Measurements from ENCODE around the gene ARRB1. TPM values are rescaled to one million over a fixed set of nuclear protein-coding genes. Genes with fewer than 3 reads are reported as not detected.

The ARRB1 gene
- total and polyA plus RNA-seq, 9 of the 15 experiments (the other 6 are each of a cell fraction or from before 2014, with no cell fraction given) = 6.6 to 45.4 (median 28.5) TPM

GRCh38 chr11:75349521-75350116 lies 1.8 kb downstream of the ARRB1 start (continued):
- TF ChIP-seq, protein P1, sequence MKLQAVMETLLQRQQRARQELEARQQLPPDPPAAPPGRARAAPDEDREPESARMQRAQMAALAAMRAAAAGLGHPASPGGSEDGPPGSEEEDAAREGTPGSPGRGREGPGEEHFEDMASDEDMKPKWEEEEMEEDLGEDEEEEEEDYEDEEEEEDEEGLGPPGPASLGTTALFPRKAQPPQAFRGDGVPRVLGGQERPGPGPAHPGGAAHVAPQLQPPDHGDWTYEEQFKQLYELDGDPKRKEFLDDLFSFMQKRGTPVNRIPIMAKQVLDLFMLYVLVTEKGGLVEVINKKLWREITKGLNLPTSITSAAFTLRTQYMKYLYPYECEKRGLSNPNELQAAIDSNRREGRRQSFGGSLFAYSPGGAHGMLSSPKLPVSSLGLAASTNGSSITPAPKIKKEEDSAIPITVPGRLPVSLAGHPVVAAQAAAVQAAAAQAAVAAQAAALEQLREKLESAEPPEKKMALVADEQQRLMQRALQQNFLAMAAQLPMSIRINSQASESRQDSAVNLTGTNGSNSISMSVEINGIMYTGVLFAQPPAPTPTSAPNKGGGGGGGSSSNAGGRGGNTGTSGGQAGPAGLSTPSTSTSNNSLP (IDR thresholded peaks at IDR 0.05; ENCODE audit: borderline replicate concordance, low read depth, low read length) = no peak
- TF ChIP-seq TBL1XR1 (IDR thresholded peaks at IDR 0.05; ENCODE audit: low read length in 2 of 2) (no peak), ATF2 (CRISPR knock-in tag; IDR thresholded peaks at IDR 0.05) (no peak), NR2C2 (CRISPR knock-in tag; IDR thresholded peaks at IDR 0.05) (no peak), NR2C2 (tag; IDR thresholded peaks at IDR 0.05) (peak; percentile 80), PRMT5 (CRISPR knock-in tag; IDR thresholded peaks at IDR 0.05) (no peak), TAL1 (IDR thresholded peaks at IDR 0.05) (no peak), MCM3 (IDR thresholded peaks at IDR 0.05) (no peak), FIP1L1 (IDR thresholded peaks at IDR 0.05; ENCODE audit: low read depth, low read length, poor library complexity, severe bottlenecking) (no peak), RHOXF2B (CRISPR knock-in tag; conservative IDR thresholded peaks at IDR 0.05) (no peak), ZNF184 (CRISPR knock-in tag; IDR thresholded peaks at IDR 0.05) (no peak), ZNF232 (CRISPR knock-in tag; IDR thresholded peaks at IDR 0.05) (no peak), ZNF263 (CRISPR knock-in tag; IDR thresholded peaks at IDR 0.05; ENCODE audit: borderline replicate concordance) (no peak), EHMT2 (IDR thresholded peaks at IDR 0.05) (no peak), SPI1 (IDR thresholded peaks at IDR 0.05; ENCODE audit: borderline replicate concordance, low read depth, low read length) (peak; percentile 96), PHF21A (IDR thresholded peaks at IDR 0.05; ENCODE audit: borderline replicate concordance, low read depth) (no peak)
- TF ChIP-seq, protein P2, sequence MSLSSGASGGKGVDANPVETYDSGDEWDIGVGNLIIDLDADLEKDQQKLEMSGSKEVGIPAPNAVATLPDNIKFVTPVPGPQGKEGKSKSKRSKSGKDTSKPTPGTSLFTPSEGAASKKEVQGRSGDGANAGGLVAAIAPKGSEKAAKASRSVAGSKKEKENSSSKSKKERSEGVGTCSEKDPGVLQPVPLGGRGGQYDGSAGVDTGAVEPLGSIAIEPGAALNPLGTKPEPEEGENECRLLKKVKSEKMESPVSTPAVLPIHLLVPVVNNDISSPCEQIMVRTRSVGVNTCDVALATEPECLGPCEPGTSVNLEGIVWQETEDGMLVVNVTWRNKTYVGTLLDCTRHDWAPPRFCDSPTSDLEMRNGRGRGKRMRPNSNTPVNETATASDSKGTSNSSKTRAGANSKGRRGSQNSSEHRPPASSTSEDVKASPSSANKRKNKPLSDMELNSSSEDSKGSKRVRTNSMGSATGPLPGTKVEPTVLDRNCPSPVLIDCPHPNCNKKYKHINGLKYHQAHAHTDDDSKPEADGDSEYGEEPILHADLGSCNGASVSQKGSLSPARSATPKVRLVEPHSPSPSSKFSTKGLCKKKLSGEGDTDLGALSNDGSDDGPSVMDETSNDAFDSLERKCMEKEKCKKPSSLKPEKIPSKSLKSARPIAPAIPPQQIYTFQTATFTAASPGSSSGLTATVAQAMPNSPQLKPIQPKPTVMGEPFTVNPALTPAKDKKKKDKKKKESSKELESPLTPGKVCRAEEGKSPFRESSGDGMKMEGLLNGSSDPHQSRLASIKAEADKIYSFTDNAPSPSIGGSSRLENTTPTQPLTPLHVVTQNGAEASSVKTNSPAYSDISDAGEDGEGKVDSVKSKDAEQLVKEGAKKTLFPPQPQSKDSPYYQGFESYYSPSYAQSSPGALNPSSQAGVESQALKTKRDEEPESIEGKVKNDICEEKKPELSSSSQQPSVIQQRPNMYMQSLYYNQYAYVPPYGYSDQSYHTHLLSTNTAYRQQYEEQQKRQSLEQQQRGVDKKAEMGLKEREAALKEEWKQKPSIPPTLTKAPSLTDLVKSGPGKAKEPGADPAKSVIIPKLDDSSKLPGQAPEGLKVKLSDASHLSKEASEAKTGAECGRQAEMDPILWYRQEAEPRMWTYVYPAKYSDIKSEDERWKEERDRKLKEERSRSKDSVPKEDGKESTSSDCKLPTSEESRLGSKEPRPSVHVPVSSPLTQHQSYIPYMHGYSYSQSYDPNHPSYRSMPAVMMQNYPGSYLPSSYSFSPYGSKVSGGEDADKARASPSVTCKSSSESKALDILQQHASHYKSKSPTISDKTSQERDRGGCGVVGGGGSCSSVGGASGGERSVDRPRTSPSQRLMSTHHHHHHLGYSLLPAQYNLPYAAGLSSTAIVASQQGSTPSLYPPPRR (CRISPR knock-in tag; IDR thresholded peaks at IDR 0.05; ENCODE audit: borderline replicate concordance) = no peak
- TF ChIP-seq, protein P3, sequence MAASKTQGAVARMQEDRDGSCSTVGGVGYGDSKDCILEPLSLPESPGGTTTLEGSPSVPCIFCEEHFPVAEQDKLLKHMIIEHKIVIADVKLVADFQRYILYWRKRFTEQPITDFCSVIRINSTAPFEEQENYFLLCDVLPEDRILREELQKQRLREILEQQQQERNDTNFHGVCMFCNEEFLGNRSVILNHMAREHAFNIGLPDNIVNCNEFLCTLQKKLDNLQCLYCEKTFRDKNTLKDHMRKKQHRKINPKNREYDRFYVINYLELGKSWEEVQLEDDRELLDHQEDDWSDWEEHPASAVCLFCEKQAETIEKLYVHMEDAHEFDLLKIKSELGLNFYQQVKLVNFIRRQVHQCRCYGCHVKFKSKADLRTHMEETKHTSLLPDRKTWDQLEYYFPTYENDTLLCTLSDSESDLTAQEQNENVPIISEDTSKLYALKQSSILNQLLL (CRISPR knock-in tag; IDR thresholded peaks at IDR 0.05; ENCODE audit: borderline replicate concordance) = no peak
- TF ChIP-seq, protein P4, sequence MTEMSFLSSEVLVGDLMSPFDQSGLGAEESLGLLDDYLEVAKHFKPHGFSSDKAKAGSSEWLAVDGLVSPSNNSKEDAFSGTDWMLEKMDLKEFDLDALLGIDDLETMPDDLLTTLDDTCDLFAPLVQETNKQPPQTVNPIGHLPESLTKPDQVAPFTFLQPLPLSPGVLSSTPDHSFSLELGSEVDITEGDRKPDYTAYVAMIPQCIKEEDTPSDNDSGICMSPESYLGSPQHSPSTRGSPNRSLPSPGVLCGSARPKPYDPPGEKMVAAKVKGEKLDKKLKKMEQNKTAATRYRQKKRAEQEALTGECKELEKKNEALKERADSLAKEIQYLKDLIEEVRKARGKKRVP (CRISPR knock-in tag; IDR thresholded peaks at IDR 0.05) = no peak
